DMS114 treated with DMSO at 0.1 percent for 48 hours (cell line): ENCODE data around the gene TMEM167A.

Source experiments
- DNase-seq: peaks from one replicate; lab custom pipeline; 2025; ENCODE audit not compliant: unreplicated experiment; lab: John Stamatoyannopoulos, UW

Gene TMEM167A, protein sequence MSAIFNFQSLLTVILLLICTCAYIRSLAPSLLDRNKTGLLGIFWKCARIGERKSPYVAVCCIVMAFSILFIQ

DNA sequence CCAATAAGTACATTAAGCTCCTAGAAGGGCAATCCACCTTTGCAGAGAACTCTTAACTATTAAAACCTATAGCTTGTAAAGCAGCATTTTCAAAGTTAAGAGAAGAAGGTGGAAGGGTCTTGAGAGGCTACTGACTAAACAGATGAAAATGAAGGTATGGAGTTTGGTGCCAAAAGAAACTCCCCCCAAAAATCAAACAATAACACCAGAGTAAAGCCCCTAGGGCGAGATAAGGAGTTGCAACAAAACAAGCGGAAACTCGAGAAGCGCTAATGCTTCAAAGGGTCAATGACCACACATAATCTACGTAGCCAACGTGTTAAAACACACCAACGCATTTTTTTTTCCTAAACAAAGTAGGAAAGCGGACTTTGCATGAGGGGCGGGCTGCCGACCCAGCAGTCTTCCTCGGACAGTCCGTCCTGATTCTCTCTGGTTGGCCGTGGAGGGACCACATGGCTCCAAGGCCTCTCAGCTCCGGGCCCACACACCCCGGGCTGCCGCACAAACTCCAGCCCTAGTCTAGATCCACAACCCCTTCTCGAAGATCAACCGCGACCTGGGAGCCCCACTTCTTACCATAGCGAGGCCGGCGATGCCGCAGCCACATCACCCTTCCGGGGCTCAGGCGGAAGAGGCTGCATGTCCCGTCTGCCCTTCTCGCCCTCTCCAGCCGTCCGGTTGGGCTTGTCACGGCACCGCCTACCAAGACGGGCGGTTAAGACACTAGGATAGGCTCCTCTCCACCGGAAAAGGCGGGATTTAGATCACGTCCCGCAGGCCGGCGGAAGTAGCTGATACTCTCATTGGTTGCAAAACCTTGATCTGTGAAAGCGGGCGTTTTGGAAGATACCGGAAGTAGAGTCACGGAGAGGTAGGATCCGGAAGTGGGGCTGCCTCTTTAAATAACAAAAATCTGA is at the start of gene TMEM167A, which contains the start of gene XRCC4:
Gene TMEM167A (minus strand): TSS at position 653 of the 920 bp plus-strand sequence. CDS start 71 bp downstream, at position 582.
Gene XRCC4 (plus strand): TSS at position 806 of the 920 bp plus-strand sequence. CDS start 27,373 bp downstream, outside the sequence.
- DNase-seq = peak; percentile 97

- no peak for DNase-seq
Observed at GRCh38 chr5:83126501-83126900, 49.3 kb upstream of the TMEM167A start.

DNA sequence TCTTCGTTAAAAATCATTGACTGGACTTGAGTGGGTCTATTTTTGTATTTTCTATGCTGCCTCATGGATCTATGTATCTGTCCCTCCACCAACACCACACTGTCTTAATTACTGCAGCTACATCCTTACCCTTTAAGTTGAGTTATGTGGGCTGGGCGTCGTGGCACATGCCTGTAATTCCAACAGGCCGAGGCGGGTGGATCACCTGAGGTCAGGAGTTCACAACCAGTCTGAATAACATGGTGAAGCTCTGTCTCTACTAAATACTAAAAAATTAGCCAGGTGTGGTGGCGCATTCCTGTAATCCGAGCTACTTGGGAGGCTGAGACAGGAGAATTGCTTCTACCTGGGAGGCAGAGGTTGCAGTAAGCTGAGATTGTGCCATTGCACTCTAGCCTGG is 48.4 kb upstream of the TMEM167A start:
- no peak for DNase-seq

DNA sequence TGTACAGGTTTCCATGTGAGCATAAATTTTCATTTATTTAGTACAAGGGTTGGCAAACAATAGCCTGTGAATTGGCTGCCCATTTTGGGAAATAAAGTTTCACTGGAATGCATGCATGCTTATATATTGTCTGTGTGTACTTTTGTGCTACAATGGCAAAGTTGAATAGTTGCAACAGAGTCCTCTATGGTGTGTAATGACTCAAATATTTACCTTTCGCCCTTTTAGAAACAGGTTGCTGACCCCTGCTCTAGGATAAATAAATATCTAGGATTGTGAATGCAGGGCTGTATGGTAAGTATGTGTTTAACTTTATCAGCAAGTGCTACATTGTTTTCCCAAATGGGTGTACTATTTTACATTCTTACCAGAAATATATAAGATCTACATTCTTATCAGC is 47.4 kb upstream of the TMEM167A start:
- no peak for DNase-seq

DNA sequence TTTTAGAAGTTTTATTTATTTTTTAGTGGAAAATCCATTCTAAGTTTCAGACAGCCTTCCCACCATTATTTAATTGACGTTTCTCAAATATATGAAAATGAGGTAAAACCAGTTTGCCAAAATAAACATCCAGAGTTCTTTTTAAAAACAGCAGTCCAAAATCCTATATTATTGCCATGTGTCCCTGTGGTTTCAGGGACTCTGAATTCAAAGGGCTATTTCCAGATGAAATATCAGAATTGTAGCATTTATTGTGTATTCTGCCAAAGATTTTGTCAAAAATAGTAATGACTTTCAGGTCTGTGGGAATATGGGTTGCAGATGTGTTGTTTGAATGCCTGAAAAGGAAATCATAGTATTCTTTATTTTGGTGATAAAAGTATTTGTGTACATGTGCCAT is 41.8 kb upstream of the TMEM167A start:
- no peak for DNase-seq

DNA sequence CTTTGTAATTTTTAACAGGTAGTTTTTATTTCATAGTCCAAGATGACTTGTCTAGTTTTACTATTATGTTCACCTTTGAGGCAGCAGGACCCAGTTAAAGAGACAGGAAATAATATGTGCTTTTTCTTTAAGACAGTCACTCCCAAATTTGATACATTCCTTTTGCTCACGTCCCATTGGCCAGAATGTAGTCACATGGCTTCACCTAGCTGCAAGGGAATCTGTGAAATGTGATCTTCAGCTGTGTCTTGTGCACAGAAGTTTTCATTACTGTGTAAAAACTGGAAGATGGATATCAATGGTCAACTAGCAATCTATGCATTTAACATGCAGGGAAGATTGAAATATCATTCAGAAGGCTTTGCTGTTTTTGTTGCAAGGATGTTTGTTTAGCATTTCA is 41.3 kb upstream of the TMEM167A start:
- DNase-seq = no peak

DNA sequence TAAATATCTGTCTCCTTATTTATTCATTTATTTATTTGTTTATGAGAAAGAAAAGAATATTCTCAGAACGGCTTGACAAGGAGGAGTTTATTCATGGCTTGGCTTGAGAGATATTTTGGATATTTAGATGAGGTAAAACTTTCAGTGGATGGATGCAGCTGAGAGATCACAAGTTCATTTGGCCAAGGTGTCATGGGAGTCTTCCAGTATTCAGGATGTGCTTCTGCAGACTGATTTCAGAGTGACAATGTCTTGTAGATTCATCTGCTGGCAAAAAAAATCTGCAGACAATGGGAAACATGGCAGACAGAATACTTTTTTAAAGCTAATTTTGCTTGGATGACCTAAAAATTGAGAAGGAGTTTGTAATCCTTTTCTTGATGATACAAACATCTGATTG is 38.6 kb upstream of the TMEM167A start:
- DNase-seq = no peak

DNA sequence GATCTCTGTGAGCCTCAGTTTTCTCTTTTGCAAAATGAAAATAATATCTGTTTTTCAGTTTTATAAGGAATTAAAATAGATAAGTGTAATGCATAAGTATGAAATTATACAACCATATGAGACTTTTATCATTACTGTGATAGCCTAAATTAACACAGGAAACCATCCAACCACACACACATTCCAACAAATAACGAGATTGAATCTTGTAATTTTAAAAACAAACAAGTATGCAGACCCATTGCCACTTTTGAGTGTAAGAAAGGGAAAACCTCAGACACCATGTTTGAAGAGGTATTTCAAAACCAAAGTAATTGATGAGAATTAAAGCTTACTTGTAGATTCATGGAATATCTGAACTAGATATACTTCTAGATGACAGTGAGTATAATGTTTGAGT is 32.2 kb upstream of the TMEM167A start:
- no peak for DNase-seq

DNA sequence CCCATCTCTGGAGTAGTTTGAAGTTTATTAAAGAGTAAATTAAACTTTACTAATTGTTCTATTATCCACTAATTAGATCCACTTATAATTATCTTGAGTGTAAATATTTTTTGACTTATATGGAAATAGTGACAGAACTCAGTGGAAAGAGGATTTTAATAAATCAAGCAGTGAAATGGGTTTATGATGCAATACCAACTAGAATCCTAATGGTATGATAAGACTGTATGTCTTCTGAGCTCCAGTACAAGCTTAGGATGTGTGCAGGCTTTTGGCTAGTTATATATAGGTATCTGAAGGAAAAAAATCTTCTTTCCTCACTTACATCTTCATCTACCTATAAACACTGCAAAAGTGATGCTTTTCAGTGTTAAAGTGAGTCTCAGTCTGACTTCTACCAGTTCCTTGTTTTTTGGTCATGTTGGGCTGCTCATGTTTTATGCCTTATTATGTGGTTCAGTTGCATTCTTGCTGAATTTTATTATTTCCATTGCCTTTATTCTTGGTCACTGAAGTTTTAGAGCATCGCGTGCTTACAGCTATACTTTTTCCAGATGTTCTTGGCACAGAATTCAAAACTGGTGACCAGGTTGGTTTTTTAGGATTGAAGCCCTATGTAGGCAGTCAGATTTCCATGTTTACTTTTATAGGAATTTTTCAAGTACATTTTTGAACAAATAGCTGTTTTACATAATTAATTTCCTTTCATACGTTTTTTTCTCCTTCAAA is 30.7 kb upstream of the TMEM167A start:
- DNase-seq = no peak

GRCh38 chr5:83104021-83104420 is 26.8 kb upstream of the TMEM167A start:
- DNase-seq = no peak

- no peak for DNase-seq
Observed at GRCh38 chr5:83102364-83102980, 25.3 kb upstream of the TMEM167A start.

DNA sequence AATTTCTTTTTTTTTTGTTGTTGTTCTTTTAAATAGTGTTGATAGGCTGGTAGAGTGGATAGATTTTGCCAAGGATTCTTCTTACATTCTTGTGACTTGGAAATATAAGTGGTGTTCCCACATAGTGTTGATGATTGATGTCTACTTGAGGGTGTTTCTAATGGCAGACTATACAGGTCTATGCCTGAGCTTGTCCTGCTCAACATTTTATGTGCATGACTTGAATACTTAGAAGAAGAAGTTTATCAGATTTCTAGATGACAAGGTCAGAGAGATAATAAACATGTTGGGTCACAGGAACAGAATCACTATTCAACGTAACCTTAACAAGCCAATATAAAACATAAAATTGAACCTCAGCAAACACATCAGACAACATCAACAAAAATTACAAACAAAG is 24.3 kb upstream of the TMEM167A start:
- DNase-seq = no peak

DNA sequence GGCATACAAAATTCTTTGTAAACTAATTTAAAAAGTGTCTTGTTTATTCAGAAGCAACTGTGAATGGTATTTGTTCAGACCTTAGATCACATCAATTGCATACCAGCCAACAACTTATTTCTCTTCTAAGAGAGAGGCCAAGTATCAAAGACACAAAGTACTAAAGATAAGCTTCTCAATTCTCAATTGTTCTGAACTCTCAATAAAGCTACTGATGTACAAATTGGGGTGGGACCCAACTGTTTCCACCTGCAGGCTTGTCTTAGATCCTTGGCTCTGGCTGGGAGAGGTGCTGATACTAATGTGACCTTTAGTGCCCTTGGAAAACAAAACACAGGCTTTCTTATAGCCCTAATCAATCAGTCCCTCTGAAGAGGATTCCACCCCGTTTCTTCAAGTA is 22.3 kb upstream of the TMEM167A start:
- DNase-seq = no peak

- no peak for DNase-seq
Observed at GRCh38 chr5:83099001-83099400, 21.8 kb upstream of the TMEM167A start.

DNA sequence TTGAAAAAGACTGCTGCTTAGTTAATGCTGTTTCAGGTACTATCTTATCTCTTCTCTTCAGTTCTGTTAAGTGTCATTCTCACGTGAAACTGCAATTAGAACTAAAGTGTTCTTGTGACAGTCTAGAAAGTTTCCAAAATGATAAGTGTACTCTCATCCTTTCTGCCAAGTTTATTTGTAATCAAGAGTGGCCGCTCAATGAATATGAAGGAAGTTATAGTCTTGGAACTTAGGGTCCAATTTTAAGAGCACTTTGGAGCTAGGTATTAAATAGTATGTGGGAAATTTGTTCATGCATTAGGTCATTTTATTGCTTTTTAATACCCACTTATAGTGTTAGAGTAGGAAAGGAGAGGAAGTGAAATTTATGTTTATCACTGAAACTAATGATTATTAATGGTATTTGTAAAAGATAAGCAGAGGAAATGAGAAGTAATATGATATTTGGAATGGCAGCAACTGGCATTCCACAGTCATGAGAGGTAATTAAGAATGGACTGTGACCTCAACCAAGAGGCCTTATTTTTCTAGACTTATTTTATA is 20.6 kb upstream of the TMEM167A start:
- no peak for DNase-seq

DNA sequence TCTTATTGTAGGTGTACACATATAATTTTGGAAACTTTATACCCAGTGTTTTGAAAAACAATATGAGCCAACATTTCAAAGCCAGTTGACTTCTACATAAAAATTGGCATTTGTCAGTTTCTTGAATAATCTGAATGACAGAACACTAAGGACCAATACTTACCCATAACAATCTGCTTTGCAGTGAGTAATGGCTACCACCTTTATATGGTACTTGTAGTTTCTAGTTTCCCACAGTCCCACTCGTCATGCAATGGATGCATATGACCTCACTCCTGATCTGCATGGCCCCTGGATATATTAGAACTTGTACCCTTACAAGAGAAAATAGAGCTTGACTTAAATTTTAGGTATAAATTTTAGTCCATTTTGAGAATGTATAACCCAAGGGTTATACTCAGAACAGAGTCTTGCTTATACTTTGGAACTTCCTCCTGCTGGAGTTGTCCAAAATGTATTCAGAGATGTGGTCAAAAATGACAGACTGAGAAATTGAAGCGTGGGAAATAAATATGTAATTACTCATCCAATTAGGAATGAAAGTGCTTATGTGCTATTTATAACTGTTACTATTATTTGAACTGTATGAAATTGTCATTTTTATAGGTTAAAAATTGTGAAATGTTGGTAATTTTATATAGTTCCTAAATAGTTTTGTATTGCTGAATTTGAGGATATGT is 19.6 kb upstream of the TMEM167A start:
- no peak for DNase-seq

DNA sequence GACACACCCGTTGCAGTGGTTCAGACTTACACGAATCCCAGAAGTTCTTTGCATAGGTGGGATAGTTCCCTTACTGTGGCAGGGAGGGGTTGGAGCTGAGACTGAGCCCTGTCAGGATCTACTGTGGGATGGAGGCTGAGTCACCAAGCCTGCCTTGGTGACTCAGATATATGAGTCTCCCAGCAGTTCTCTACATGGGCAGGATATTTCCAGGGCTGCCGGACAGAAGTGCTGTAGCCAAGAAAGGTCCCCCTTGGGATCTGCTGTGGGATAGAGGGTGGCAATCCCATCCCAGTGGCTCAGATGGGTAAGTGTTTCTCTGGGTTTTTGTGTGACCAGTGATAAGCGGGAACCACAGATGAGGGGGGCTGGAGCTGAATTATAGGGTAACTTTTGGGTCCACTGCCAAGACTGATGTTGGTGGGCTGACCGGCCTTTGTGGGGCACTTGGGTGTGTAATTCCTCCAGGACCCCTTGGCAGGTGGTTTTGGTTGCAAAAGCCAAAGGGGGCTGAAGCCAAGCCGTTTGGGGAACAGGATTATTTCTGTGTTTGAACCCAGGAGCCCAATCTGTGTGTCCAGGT is 18.9 kb upstream of the TMEM167A start:
- DNase-seq = no peak

DNA sequence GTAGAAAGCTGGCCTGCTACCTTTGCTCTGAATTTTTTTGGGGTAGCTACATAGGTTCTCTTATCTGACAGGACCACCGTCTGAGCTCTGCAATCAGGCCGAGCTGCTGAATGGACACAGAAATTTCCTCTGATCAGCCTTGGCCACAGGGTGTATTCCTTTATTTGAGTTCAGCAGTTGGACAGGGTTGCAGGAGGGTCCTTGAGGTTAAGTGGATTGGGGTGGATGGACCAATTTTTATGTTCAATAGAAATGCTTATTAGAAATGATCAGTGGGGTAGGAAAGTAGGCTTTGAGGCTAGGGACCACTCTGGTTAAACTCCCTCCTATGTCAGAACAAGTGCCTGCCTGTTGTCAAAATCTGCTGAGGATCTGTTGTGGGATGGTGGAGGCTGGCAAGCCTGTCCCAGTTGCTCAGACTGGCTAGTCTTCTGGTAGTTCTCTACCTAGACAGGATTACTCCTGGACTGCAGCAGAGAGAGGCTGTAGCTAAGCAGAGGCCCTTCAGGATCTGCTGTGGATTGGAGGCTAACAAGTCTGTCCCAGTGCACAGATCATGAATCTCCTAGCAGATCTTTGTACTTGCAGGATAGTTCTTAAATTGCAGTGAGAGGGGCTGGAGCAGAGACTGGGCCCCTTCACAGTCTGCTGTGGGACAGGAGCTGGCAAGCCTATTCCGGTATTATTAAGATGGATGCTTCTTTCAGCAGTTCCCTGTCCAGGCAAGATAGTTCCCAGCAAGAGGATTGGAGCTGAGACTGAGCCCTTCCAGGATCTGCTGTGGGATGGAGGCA is 18.2 kb upstream of the TMEM167A start:
- DNase-seq = no peak

DNA sequence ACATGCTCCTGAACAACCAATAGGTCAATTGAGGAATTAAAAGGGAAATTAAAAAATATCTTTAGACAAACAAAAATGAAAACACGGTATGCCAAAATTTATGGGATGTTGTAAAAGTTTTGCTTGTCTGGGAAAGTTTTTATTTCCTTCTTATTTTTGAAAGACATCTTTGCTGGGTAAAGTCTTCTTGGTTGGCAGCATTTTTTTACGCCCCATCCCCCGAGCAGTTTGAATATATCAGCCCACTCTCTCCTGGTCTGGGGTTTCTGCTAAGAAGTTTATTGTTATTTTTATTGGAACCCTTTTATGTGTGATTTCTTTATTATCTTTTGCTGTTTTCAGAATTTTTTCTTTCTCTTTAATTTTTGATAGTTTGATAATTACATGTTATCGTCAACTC is 16.5 kb upstream of the TMEM167A start:
- no peak for DNase-seq
